WTC11 (cell line): ENCODE measurements around the gene LOC101059915.
A peak's percentile ranks its signal among the peaks of the same experiment; 100 is the strongest.

Experiments used
- ATAC-seq: fragments of 200-7000 bp; cut with Tn5 transposase; 2 replicates; pipeline ENCODE4 v1.10.0; 2021; ENCODE audit warnings: mild to moderate bottlenecking, moderate library complexity
- CTCF ChIA-PET: fragments of 300-600 bp; sonication (Branson Sonifier 250); formaldehyde crosslinking; loops from one replicate; lab custom pipeline; 2021; ENCODE audit warnings: antibody characterized with exemption; lab: Charles Lee
- POLR2A ChIA-PET: fragments of 350-600 bp; sonication (Branson Sonifier 250); formaldehyde crosslinking; loops from one replicate; lab custom pipeline; 2021; ENCODE audit warnings: antibody characterized with exemption; lab: Charles Lee
- DNase-seq: peaks from one replicate; pipeline ENCODE4 v3.0.0; 2021; ENCODE audit warnings: low spot score
- H3K27ac Mint-ChIP-seq: 2 replicates; pipeline ENCODE4 v1.8.0; 2021; ENCODE audit warnings: mixed read lengths
- H3K27me3 Mint-ChIP-seq: 2 replicates; pipeline ENCODE4 v1.8.0; 2021; ENCODE audit warnings: low read depth, mild to moderate bottlenecking, moderate library complexity, mixed read lengths
- H3K36me3 Mint-ChIP-seq: 2 replicates; pipeline ENCODE4 v1.8.0; 2021; ENCODE audit warnings: mixed read lengths
- H3K4me1 Mint-ChIP-seq: 2 replicates; pipeline ENCODE4 v1.8.0; 2022; ENCODE audit warnings: mixed read lengths
- H3K4me3 Mint-ChIP-seq: 2 replicates; pipeline ENCODE4 v1.8.0; 2021; ENCODE audit warnings: mild to moderate bottlenecking, moderate library complexity, mixed read lengths
- H3K9me3 Mint-ChIP-seq: 2 replicates; pipeline ENCODE4 v1.8.0; 2021; ENCODE audit warnings: mixed read lengths
- ATF1 ChIP-seq: sonication (generic); formaldehyde crosslinking; IDR thresholded peaks from 2 replicates; pipeline ENCODE4 v1.8.1; 2023; ENCODE audit warnings: mild to moderate bottlenecking, moderate library complexity, missing genetic modification reagents
- CREB1 ChIP-seq: sonication (generic); formaldehyde crosslinking; IDR thresholded peaks from 2 replicates; pipeline ENCODE4 v1.8.0; 2023; ENCODE audit warnings: mild to moderate bottlenecking, missing genetic modification reagents
- CREM ChIP-seq: sonication (generic); formaldehyde crosslinking; IDR thresholded peaks from 2 replicates; pipeline ENCODE4 v1.8.1; 2022; ENCODE audit warnings: mild to moderate bottlenecking, missing genetic modification reagents, moderate library complexity
- CTCF ChIP-seq: fragments of 200-600 bp; IDR thresholded peaks from 2 replicates; pipeline ENCODE4 v1.8.0; 2022; ENCODE audit warnings: antibody characterized with exemption
- ESRRA ChIP-seq: sonication (generic); formaldehyde crosslinking; IDR thresholded peaks from 2 replicates; pipeline ENCODE4 v1.8.1; 2022; ENCODE audit warnings: mild to moderate bottlenecking, missing genetic modification reagents, borderline replicate concordance
- FOXK1 ChIP-seq: sonication (generic); formaldehyde crosslinking; IDR thresholded peaks from 2 replicates; pipeline ENCODE4 v1.8.0; 2022; ENCODE audit warnings: mild to moderate bottlenecking, moderate library complexity, missing genetic modification reagents
- GRHL2 ChIP-seq: fragments of 250-450 bp; sonication (Bioruptor Pico); IDR thresholded peaks from 2 replicates; pipeline ENCODE4 v1.8.0; 2022; ENCODE audit warnings: mild to moderate bottlenecking, moderate library complexity; ENCODE audit not compliant: insufficient replicate concordance, severe bottlenecking
- KAT7 ChIP-seq: sonication (generic); formaldehyde crosslinking; IDR thresholded peaks from 2 replicates; pipeline ENCODE4 v1.8.1; 2023; ENCODE audit warnings: missing genetic modification reagents, mild to moderate bottlenecking, borderline replicate concordance
- NFYB ChIP-seq: sonication (generic); formaldehyde crosslinking; conservative IDR thresholded peaks from 2 replicates; pipeline ENCODE4 v1.8.0; 2022; ENCODE audit warnings: low read depth, missing genetic modification reagents
- TEAD4 ChIP-seq: sonication (generic); formaldehyde crosslinking; IDR thresholded peaks from 2 replicates; pipeline ENCODE4 v1.8.0; 2022; ENCODE audit warnings: mild to moderate bottlenecking, missing genetic modification reagents
- TP53 ChIP-seq: sonication (generic); formaldehyde crosslinking; IDR thresholded peaks from 2 replicates; pipeline ENCODE4 v1.8.1; 2023; ENCODE audit warnings: mild to moderate bottlenecking, missing genetic modification reagents
- ZNF263 ChIP-seq: sonication (generic); formaldehyde crosslinking; IDR thresholded peaks from 2 replicates; pipeline ENCODE4 v1.8.1; 2022; ENCODE audit warnings: low read depth, mild to moderate bottlenecking, moderate library complexity, missing genetic modification reagents
- ZNF317 ChIP-seq: sonication (generic); formaldehyde crosslinking; IDR thresholded peaks from 2 replicates; pipeline ENCODE4 v1.8.1; 2023; ENCODE audit warnings: low read depth, mild to moderate bottlenecking, moderate library complexity, missing genetic modification reagents, borderline replicate concordance
- ZNF671 ChIP-seq: fragments of 250-450 bp; sonication (Bioruptor Pico); IDR thresholded peaks from 2 replicates; pipeline ENCODE4 v1.8.0; 2021; ENCODE audit warnings: mild to moderate bottlenecking
- TF ChIP-seq, protein P1 (sequence below): sonication (generic); formaldehyde crosslinking; IDR thresholded peaks from 2 replicates; pipeline ENCODE4 v1.8.1; 2023; ENCODE audit warnings: mild to moderate bottlenecking, missing genetic modification reagents, moderate library complexity
- TF ChIP-seq, protein P2 (sequence below): sonication (generic); formaldehyde crosslinking; conservative IDR thresholded peaks from 2 replicates; pipeline ENCODE4 v1.8.1; 2023; ENCODE audit warnings: mild to moderate bottlenecking, low read depth, missing genetic modification reagents, moderate library complexity
- TF ChIP-seq, protein P3 (sequence below): sonication (generic); formaldehyde crosslinking; IDR thresholded peaks from 2 replicates; pipeline ENCODE4 v1.8.1; 2023; ENCODE audit warnings: mild to moderate bottlenecking, missing genetic modification reagents

LOC101059915 gene

GRCh38 chrX:71665747-71666146, 1.6 kb upstream of the LOC101059915 start:
- ATAC-seq = no peak
- POLR2A ChIA-PET = no interaction called here
- CTCF ChIA-PET = no interaction called here

DNA sequence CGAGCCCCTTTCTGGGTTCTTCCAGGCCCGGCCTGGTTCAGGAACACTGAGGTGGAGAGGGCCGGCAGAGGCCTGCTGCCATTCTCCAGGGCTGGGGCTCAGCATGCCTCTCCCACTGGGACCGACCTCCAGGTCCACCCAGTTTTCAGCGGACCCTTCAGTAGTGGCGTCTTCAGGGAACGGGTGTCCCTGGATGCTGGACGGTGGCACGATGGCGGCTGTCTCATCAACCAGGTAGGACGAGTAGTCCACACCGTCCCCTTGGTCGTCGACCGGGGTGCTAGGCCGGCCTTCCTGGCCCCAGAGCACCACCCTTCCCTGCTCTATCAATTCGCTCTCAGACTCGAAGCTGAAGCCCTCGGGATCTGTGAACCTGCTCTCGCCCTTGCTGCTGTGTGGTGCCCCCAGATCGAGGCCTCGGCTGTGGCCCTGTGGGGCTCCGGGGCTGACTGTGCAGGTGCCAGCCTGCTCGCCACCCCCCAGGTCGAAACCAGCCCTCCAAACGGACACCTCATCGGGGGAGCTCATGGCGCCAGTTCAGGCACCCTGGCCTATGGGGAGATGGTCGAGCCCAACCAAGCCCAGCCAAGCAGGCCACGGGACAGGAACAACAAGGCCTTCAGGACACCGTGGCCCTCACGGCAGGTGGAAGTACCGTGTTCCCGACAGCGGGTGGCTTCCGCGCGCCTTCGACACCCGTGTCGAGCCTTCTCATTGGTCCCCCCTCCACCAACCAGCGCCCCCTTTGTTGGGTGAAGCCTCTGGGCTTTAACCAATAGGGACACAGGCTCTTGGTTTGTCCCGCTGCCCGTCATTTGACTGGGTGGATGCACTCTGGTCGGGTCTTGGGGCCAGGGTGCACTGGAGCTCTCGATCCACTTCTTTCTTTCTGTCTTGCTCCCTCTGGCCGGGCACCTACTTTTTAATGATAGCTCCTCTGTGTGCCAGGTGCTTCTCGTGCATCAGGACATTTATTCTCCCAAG, 814 bp upstream of the LOC101059915 start:
- CTCF ChIA-PET = no interaction called here

More at GRCh38 chrX:71665747-71666146, 1.6 kb upstream of the LOC101059915 start:
- H3K4me1 Mint-ChIP-seq = no peaks in the 10 kb centered on the region
- TF ChIP-seq, protein P1, sequence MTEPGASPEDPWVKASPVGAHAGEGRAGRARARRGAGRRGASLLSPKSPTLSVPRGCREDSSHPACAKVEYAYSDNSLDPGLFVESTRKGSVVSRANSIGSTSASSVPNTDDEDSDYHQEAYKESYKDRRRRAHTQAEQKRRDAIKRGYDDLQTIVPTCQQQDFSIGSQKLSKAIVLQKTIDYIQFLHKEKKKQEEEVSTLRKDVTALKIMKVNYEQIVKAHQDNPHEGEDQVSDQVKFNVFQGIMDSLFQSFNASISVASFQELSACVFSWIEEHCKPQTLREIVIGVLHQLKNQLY (CRISPR knock-in tag) = no peak
- TF ChIP-seq FOXK1 (CRISPR knock-in tag) (no peak), ZNF263 (no peak), KAT7 (CRISPR knock-in tag) (no peak), ZNF671 (CRISPR knock-in tag) (no peak), ATF1 (no peak), GRHL2 (CRISPR knock-in tag) (no peak), CREB1 (CRISPR knock-in tag) (no peak)
- TF ChIP-seq, protein P2, sequence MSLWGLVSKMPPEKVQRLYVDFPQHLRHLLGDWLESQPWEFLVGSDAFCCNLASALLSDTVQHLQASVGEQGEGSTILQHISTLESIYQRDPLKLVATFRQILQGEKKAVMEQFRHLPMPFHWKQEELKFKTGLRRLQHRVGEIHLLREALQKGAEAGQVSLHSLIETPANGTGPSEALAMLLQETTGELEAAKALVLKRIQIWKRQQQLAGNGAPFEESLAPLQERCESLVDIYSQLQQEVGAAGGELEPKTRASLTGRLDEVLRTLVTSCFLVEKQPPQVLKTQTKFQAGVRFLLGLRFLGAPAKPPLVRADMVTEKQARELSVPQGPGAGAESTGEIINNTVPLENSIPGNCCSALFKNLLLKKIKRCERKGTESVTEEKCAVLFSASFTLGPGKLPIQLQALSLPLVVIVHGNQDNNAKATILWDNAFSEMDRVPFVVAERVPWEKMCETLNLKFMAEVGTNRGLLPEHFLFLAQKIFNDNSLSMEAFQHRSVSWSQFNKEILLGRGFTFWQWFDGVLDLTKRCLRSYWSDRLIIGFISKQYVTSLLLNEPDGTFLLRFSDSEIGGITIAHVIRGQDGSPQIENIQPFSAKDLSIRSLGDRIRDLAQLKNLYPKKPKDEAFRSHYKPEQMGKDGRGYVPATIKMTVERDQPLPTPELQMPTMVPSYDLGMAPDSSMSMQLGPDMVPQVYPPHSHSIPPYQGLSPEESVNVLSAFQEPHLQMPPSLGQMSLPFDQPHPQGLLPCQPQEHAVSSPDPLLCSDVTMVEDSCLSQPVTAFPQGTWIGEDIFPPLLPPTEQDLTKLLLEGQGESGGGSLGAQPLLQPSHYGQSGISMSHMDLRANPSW (CRISPR knock-in tag) = no peak
- TF ChIP-seq, protein P3, sequence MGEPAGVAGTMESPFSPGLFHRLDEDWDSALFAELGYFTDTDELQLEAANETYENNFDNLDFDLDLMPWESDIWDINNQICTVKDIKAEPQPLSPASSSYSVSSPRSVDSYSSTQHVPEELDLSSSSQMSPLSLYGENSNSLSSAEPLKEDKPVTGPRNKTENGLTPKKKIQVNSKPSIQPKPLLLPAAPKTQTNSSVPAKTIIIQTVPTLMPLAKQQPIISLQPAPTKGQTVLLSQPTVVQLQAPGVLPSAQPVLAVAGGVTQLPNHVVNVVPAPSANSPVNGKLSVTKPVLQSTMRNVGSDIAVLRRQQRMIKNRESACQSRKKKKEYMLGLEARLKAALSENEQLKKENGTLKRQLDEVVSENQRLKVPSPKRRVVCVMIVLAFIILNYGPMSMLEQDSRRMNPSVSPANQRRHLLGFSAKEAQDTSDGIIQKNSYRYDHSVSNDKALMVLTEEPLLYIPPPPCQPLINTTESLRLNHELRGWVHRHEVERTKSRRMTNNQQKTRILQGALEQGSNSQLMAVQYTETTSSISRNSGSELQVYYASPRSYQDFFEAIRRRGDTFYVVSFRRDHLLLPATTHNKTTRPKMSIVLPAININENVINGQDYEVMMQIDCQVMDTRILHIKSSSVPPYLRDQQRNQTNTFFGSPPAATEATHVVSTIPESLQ (CRISPR knock-in tag) = no peak
- H3K9me3 Mint-ChIP-seq = no peaks in the 10 kb centered on the region
- H3K36me3 Mint-ChIP-seq = no peaks in the 10 kb centered on the region
- H3K4me3 Mint-ChIP-seq = no peak overlapping the region
- no peak overlapping the region for H3K27ac Mint-ChIP-seq
- no peak for DNase-seq
- H3K27me3 Mint-ChIP-seq = no peaks in the 10 kb centered on the region; the same call in 1 of the 2 replicates

DNA sequence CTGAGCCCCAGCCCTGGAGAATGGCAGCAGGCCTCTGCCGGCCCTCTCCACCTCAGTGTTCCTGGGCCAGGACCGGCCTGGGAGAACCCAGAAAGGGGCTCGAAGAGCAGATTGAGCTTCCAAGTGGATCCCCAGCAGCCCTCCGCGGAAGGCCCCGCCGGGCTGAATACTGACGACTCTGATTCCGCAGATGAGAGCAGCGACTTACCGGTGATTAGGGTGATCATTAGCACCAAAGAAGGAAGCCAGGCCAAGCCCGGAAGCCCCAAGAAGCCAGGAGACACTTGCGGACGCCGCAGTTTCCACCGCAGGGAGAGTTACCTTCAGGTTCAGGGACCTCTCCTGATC, 876 bp downstream of the LOC101059915 start:
- Mint-ChIP-seq H3K36me3 (no peaks in the 10 kb centered on the region), H3K27ac (no peak overlapping the region), H3K9me3 (no peaks in the 10 kb centered on the region), H3K4me3 (no peak overlapping the region), H3K4me1 (no peaks in the 10 kb centered on the region), H3K27me3 (no peaks in the 10 kb centered on the region)
- DNase-seq (no peak), ATAC-seq (no peak)
- POLR2A ChIA-PET = no interaction called here
- CTCF ChIA-PET = interaction anchor here (1.0 kb wide), 1 partner anchor 46 kb away, joined by 3 read pairs; no protein-coding TSS in a partner anchor
- no peak for TF ChIP-seq CREM (CRISPR knock-in tag)
- no peak for TF ChIP-seq CTCF
- TF ChIP-seq, protein P2 (CRISPR knock-in tag) = no peak
- TF ChIP-seq, protein P3 (CRISPR knock-in tag) = no peak
- TF ChIP-seq ESRRA (CRISPR knock-in tag) = no peak
- no peak for TF ChIP-seq ZNF317 (CRISPR knock-in tag)

More for the DNA sequence above, 814 bp upstream of the LOC101059915 start:
- TF ChIP-seq NFYB (0 out of 2 replicates have a peak, but pooled peaks have one; percentile 22), TP53 (no peak), TEAD4 (CRISPR knock-in tag) (no peak), ATF1 (no peak)
- TF ChIP-seq, all 79 proteins: peak for 1
- no peaks in the 10 kb centered on the region for H3K36me3 Mint-ChIP-seq
- no peaks in the 10 kb centered on the region; the same call in 1 of the 2 replicates for H3K27me3 Mint-ChIP-seq
- no peak overlapping the region for H3K4me3 Mint-ChIP-seq
- POLR2A ChIA-PET = no interaction called here
- no peaks in the 10 kb centered on the region for H3K9me3 Mint-ChIP-seq
- DNase-seq = no peak
- no peaks in the 10 kb centered on the region for H3K4me1 Mint-ChIP-seq
- ATAC-seq = no peak
- H3K27ac Mint-ChIP-seq = no peak overlapping the region
